ENCODE data around the gene MAPK12.

DNA sequence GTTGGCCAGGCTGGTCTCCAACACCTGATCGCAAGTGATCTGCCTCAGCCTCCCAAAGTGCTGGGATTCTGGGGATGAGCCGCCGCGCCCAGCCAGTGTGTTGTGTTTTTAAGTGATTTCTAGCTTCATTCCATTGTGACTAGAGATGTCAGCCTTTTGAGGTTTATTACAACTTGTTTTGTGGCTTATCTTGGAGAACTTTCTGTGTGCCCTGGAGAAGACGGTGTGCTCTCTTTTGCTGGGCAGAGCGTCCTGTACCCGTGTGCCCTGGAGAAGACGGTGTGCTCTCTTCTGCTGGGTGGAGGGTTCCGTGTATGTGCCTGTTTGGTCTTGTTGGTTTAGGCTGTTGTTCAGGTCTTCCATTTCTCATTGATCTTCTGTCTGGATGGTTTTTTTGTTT is 48.2 kb downstream of the MAPK12 start:
- no peak for TF ChIP-seq POLR2AphosphoS5 (IDR thresholded peaks at IDR 0.05; ENCODE audit: low read depth, low read length)
- TF ChIP-seq, protein P1, sequence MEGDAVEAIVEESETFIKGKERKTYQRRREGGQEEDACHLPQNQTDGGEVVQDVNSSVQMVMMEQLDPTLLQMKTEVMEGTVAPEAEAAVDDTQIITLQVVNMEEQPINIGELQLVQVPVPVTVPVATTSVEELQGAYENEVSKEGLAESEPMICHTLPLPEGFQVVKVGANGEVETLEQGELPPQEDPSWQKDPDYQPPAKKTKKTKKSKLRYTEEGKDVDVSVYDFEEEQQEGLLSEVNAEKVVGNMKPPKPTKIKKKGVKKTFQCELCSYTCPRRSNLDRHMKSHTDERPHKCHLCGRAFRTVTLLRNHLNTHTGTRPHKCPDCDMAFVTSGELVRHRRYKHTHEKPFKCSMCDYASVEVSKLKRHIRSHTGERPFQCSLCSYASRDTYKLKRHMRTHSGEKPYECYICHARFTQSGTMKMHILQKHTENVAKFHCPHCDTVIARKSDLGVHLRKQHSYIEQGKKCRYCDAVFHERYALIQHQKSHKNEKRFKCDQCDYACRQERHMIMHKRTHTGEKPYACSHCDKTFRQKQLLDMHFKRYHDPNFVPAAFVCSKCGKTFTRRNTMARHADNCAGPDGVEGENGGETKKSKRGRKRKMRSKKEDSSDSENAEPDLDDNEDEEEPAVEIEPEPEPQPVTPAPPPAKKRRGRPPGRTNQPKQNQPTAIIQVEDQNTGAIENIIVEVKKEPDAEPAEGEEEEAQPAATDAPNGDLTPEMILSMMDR (IDR thresholded peaks at IDR 0.05) = no peak
- TF ChIP-seq, protein P2, sequence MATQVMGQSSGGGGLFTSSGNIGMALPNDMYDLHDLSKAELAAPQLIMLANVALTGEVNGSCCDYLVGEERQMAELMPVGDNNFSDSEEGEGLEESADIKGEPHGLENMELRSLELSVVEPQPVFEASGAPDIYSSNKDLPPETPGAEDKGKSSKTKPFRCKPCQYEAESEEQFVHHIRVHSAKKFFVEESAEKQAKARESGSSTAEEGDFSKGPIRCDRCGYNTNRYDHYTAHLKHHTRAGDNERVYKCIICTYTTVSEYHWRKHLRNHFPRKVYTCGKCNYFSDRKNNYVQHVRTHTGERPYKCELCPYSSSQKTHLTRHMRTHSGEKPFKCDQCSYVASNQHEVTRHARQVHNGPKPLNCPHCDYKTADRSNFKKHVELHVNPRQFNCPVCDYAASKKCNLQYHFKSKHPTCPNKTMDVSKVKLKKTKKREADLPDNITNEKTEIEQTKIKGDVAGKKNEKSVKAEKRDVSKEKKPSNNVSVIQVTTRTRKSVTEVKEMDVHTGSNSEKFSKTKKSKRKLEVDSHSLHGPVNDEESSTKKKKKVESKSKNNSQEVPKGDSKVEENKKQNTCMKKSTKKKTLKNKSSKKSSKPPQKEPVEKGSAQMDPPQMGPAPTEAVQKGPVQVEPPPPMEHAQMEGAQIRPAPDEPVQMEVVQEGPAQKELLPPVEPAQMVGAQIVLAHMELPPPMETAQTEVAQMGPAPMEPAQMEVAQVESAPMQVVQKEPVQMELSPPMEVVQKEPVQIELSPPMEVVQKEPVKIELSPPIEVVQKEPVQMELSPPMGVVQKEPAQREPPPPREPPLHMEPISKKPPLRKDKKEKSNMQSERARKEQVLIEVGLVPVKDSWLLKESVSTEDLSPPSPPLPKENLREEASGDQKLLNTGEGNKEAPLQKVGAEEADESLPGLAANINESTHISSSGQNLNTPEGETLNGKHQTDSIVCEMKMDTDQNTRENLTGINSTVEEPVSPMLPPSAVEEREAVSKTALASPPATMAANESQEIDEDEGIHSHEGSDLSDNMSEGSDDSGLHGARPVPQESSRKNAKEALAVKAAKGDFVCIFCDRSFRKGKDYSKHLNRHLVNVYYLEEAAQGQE (IDR thresholded peaks at IDR 0.05; ENCODE audit: insufficient read depth in 1 of 2, low read depth in 2 of 2, low read length in 1 of 2) = no peak
